IPS-18c (cell line): ENCODE data around the gene RNF13.

Source experiments
- H3K4me3 ChIP-seq: 2 replicates; pipeline ENCODE4 v1.7.0; 2013; ENCODE audit warnings: low read depth, mild to moderate bottlenecking, low read length, moderate library complexity; ENCODE audit not compliant: insufficient read depth
- H3K9me3 ChIP-seq: one replicate; pipeline ENCODE4 v1.6.1; 2013; ENCODE audit warnings: mild to moderate bottlenecking, low read length, moderate library complexity; ENCODE audit not compliant: control insufficient read depth, insufficient read depth

Gene RNF13

DNA sequence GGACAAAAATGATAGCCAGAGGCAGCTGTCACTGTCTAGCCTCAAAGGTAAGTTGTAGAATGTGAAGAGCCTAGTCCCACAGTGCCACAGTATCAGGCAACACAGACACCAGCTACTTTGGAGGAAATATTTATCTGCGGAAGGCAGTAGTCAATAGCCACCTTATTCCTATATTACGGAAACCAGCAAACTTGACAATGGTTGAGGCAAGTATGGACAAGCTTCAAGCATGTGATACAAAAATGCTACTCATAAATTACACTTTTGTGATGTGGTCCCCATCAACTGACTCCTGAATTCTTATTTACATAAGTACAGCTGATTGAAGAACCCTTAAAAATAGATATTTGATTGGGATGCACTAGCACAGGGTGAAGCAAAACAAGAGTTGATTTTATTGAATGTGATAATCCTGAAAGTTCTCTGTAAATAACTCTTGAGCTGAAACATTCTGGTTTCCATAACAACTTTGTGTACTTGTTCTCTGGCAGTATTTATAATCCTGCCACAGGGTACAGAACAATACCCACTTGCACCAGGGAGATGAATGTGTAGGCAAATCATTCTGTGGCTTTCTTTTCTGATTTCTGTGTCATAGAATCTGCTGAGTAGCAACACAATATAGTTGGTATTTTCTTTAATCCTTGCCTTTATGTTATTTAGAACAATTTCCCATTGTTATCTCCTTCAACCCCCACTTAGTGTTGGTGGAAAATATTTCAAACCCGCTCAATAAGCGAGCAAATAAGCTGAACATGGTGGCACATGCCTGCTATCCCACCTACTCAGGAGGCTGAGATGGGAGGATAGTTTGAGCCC lies 20.4 kb upstream of the RNF13 start, which contains the start of gene ANKUB1:
TSS of gene ANKUB1 (minus strand) at position 103 of the 819 bp plus-strand sequence. CDS start 188 bp downstream, outside the sequence.
- no peaks in the 10 kb centered on the region for H3K9me3 ChIP-seq

DNA sequence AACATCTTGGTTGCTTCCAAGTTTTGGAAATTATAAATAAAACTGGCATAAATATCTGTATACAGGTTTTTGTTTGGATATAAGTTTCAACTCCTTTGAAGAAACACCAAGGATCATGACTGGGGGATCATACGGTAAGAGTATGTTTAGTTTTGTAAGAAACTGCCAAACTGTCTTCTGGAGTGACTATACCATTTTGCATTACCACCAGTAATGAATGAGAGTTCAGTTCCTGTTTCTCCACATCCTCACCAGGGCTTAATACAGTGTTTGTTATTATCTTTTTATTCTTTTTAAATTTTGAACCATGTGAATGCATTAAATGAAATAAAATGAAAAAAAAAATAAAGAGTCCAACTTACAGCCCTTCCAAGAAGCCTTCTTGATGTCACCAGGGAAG lies 17.0 kb upstream of the RNF13 start:
- H3K4me3 ChIP-seq, result no peak overlapping the region
- no peaks in the 10 kb centered on the region for H3K9me3 ChIP-seq

More for the DNA sequence above, 20.4 kb upstream of the RNF13 start, which contains the start of gene ANKUB1:
- no peak within 1 kb of the TSS for H3K4me3 ChIP-seq

DNA sequence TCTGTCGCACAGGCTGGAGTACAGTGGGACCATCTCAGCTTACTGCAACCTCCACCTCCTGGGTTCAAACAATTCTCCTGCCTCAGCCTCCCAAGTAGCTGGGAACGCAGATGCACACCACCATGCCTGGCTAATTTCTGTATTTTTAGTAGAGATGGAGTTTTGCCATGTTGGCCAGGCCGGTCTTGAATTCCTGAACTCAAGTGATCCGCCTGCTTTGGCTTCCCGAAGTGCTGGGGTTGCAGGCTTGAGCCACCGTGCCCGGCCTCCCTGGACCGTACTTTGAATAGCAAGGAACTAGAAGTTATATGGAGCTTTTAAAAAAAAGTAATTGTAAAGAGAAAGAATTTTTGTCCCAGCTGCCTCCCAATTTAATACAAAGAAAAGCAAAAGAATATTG lies 12.3 kb upstream of the RNF13 start:
- H3K4me3 ChIP-seq, result no peak overlapping the region
- H3K9me3 ChIP-seq, result no peaks in the 10 kb centered on the region

DNA sequence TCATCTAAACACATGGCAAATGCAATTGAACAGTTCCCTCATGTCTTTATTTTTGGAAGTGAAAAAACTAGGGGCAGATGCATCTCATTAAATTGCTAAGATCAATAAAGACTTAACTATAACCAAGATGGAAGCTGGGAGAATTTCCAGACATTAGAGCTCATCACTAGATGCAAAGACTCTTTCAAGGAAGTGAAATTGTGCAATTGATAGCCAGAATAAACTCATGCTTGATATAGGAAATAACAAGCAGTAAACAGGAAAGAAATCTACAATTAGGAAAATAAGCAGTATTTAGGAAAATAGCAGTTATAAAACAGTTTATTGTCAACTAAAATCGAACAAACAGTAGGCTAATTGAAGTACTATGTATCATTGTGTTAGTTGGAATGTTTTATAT lies 11.8 kb upstream of the RNF13 start:
- H3K4me3 ChIP-seq, result no peak overlapping the region

DNA sequence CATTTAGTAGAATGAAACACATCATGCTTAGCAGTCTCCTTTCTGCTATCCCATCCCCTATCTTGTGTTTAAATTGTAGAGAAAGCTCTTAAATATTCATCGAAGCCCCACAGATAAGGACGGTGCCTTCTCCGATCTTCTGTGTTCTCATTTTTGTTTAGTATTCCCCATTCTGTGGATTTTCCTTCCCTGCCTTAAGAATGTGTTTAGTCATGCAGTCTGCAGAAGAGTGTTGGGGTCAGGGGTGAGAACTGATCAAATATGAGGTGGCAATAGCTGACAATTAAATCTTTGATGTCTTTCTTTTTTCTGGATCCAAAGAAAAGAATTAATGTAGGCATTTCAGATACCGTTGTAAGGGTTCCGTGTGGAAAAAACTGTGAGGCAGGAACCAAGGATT lies 11.4 kb upstream of the RNF13 start:
- Histone ChIP-seq H3K4me3 (no peak overlapping the region), H3K9me3 (no peaks in the 10 kb centered on the region)

More for the DNA sequence above, 11.8 kb upstream of the RNF13 start:
- H3K9me3 ChIP-seq, result no peaks in the 10 kb centered on the region

DNA sequence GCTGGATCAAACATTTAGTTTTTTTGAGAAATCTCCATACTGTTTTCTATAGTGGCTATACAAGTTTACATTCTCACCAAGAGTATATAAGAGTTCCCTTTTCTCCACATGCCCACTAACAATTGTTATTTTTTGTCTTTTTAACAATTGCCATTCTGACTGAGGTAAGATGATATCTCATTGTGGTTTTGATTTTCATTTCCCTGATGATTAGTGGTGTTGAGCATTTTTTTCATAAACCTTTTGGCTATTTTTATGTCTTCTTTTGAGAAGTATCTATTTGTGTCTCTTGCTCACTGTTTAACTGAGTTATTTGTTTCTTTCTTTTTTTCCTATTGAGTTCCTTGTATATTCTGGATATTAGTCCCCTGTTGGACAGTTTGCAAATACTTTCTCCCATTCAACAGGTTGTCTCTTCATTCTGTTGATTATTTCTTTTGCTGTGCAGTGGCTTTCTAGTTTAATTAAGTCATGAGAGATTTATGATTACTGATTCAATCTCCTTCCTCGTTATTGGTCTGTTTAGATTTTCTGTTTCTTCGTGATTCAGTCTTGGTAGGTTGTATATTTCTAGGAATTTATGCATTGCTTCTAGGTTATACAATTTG lies 6.7 kb upstream of the RNF13 start:
- Histone ChIP-seq H3K4me3 (no peak overlapping the region), H3K9me3 (no peaks in the 10 kb centered on the region)

DNA sequence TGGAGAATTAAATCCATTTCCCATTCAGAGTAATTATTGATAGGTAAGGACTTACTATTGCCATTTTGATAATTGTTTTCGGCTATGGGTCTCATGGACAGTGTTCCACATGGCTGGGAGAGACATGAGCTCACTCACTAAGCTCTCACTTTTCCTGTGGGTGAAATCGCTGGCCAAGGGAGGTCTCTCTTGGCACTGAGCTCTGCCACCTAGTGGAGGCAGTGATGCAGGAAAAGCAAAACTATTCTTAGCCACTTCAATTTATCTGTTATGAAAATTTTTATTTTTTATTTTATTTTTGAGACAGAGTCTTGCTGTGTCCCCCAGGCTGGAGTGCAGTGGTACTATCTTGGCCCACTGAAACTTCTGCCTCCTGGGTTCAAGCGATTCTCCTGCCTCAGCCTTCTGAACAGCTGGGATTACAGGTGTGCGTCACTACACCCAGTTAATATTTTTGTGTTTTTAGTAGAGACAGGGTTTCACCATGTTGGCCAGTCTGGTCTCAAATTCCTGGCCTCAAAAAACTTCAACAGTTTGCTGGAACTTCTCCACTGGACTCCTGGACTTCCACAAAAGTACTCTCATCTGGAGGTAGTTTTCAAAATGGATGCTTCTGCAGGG lies 4.7 kb upstream of the RNF13 start:
- no peaks in the 10 kb centered on the region for H3K9me3 ChIP-seq

DNA sequence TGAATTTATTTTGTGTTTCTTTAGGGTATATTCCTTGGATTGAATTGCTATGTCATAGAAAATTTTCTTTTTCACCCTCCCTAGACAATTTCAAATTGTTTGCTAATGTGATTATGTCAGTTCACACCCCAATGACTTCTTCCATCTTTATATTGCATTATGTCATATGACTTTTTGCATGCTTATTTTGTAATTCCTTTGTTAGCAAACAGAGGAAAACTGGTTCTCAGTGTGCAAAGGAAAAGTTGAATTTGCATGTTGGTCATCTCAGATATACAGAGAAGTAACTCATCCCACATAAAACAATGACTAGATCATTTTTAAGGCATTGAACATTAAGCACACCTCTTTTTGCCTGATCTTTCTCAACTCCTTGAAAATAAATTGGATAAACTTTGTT lies 3.3 kb upstream of the RNF13 start:
- Histone ChIP-seq H3K4me3 (no peak overlapping the region), H3K9me3 (no peaks in the 10 kb centered on the region)

More for the DNA sequence above, 4.7 kb upstream of the RNF13 start:
- no peak overlapping the region for H3K4me3 ChIP-seq

DNA sequence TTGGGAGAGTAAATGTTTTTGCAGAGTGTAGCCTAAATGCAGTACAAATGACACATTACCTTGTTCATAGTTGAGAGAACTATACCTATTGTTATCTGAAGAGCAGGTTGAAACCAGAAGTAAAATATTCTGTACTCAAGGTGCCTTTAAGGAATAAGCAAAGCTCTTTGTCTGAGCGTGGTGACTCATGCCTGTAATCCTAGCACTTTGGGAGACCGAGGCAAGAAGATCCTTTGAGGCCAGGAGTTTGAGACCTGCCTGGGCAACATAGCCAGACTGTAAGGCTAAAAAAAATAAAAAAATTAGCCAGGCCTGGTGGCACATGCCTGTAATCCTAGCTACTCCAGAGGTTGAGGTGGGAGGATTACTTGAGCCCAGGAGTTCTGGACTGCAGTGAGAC lies 2.2 kb upstream of the RNF13 start:
- no peaks in the 10 kb centered on the region for H3K9me3 ChIP-seq
- H3K4me3 ChIP-seq, result no peak overlapping the region

DNA sequence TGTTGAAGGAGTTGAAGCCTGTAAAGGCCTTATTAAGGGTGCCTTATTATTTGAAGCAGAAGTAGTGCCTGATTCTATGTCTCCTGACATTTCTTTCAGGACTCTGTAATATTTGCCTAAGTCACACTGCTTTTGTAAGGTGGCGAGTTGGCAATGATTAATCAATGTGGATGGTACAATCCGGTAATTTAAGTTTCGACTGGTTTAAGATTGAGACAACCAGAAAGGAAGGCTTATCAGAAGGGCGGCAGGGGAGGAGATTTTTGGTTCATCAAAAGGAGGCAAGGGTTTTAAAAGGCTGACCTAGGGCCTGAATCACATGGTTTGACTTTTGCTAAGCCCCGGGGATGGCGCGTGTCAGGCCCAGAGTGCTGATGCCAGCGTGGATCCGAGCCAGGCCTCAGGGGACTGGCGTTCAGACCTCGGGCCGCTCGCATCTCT lies 830 bp upstream of the RNF13 start:
- H3K4me3 ChIP-seq, result peak overlapping the region; percentile 72
- no peaks in the 10 kb centered on the region for H3K9me3 ChIP-seq

DNA sequence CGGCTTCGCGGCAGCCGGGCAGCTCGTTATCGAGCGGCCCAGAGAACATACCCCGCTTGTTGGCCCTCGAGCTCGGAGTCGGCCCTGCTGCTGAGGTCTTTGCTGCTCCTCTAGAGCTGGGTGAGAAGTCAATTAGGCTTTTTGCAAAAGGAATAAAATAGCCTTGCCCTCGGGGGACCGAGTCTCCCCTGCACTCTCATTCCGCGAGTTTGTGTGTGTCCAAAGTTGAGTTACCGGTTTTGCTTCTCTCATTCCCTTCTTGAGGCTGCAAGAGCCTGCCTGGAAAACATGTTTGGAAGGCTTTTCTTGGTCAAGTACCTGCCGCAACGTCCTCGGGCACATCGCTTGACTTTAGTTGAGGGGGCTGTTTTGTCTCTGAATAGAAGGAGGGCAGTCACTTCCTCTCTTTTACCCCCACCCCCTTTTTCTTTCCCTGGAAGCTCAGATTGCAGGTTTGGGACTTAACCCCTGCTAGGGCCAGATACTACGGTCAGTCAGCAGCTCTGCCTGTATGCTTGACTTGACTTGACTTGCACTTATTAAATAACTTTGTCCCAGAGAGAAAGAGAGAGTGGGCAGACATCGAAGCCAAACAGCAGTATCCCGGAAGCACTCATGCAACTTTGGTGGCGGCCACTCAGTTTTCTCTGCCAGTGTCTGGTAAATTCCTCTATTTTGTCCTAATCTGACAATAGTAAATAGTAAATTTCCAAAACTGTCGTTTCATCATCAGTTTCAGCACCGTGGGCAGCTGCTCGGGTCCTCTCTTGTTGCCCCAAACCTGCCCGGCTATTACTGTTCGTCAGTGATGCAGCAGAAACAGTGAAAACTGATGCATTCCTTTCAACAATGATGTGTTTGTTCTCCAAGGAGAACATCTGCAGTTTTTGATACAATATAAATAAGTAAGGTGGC lies 609 bp downstream of the RNF13 start:
- H3K9me3 ChIP-seq, result no peaks in the 10 kb centered on the region
- H3K4me3 ChIP-seq, result peak overlapping the region; percentile 72

DNA sequence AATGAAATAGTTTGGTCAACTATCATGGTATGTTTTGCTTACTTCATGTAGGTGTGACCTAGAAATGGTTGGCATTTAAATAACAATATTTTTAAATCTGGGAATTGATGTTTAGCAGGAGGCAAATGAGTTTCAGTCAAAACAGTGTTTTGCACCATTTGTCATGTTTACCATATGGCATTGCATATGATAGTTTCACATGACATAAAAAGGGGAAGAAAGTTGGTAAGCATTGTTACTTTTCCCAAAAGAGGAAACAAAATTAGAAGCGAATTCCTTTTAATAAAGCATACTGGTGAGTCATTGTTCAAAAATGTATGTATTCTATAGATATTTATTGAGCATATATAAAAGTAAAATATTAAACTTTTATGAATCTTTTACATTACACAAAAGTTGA lies 2.3 kb downstream of the RNF13 start:
- no peak overlapping the region for H3K4me3 ChIP-seq

DNA sequence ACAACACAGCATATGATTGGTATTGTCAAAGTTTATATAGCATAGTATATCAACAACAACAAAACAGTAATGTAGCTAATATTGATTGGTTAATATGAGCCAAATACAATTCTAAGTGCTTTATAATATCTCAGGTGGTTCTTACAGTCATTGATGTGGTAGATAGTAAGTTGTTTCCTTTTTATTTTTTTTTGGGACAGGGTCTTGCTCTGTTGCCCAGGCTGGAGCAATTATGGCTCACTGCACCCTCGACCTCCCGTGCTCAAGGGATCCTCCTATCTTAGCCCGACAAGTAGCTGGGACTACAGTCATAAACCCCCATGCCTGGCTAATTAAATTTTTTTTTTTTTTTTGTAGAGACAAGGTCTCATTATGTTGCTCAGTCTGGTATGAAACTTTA lies 2.7 kb downstream of the RNF13 start:
- Histone ChIP-seq H3K9me3 (no peaks in the 10 kb centered on the region), H3K4me3 (no peak overlapping the region)

More for the DNA sequence above, 2.3 kb downstream of the RNF13 start:
- no peaks in the 10 kb centered on the region for H3K9me3 ChIP-seq

DNA sequence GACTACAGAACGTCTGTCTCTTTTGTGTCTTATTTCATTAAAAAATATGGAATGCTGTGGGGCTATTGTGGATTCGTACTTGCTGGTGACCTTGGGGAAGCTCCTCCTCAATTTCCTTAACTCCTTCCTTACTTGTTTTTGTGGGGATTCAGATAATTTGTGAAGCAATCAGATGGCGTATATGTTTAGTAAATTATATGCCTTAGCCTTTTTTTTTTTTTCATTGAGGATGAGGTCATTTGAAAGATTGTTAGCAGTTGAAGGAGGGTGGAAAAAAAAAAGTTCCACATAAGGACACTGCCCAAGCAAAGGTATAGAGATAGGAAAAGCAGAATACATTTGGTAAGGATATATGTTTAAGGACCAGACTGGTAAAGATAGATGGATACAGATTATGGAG lies 3.3 kb downstream of the RNF13 start:
- H3K9me3 ChIP-seq, result no peaks in the 10 kb centered on the region
- no peak overlapping the region for H3K4me3 ChIP-seq

DNA sequence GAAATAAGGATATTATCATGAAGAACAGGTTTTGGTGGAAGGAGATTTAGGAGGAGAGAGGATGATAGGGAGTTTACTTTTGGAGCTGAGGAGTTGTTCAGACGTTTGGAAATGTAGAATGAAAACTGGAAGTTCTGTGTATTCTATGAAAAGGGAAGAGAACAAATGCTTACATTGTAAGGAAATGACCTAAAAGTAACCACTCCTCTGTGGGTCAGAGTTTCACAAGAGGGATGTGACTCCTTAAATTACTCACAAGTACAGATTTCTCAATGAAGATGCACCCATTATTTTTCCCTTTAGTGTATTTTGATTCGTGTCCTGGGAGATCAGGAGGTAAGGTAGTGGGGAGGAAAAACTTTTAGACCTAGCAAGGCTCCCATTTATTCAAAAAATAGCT lies 4.0 kb downstream of the RNF13 start:
- H3K9me3 ChIP-seq, result no peaks in the 10 kb centered on the region
- H3K4me3 ChIP-seq, result no peak overlapping the region

DNA sequence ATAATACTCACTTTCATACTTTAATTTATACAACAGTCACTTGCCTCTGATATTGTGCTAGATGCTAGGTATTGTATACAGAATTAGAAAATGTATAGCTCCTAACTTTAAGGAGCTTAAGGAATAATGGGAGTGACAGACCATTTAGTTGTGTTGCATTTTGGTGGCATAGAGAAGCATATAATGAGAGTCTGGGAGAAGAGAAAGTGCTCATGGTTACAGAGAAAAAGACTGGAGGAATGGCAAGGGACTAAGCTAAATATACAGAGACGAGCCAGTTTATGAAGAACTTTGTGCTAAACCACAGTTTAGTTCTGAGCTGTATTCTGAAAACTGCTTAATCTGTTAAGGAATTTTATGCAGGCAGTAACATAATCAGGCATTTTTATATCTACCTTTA lies 6.4 kb downstream of the RNF13 start:
- no peak overlapping the region for H3K4me3 ChIP-seq
- no peaks in the 10 kb centered on the region for H3K9me3 ChIP-seq

DNA sequence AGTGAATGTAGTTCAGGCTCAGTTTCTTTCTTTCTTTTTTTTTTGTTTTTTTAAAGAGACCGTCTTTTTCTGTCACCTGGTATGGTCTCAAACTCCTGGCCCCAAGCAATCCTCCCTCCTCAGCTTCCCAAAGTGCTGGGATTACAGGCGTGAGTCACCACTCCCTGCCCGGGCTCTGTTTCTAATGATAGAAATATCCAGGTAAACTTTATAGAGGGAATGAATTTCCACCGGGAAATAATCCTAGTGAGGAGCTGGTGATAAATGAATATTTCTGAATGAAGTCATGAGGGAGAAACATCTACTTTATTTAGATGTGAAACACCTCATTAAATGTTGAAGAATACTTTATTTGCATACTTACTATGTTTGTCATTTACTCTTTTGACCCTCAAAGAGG lies 7.2 kb downstream of the RNF13 start:
- no peak overlapping the region for H3K4me3 ChIP-seq
- H3K9me3 ChIP-seq, result no peaks in the 10 kb centered on the region
